H1 (cell line): ENCODE measurements around the gene RIMBP2. TPM values are rescaled to one million over a fixed set of nuclear protein-coding genes. Genes with fewer than 3 reads are reported as not detected.

ENCODE experiments used
- CTCF ChIA-PET: fragments of 300-600 bp; sonication (Branson Sonifier 250); formaldehyde crosslinking; loops from one replicate; lab custom pipeline; 2021; ENCODE audit not compliant: partially characterized antibody; lab: Charles Lee
- POLR2A ChIA-PET: fragments of 300-600 bp; sonication (Branson Sonifier 250); formaldehyde crosslinking; loops from one replicate; lab custom pipeline; 2021; ENCODE audit warnings: inconsistent platforms; ENCODE audit not compliant: partially characterized antibody; lab: Charles Lee
- DNase-seq, 2 experiments: peaks; one replicate each; pipeline versions ENCODE4 v3.0.0 to v3.0.0-alpha.2; 2010 to 2022; ENCODE audit warnings: low spot score in 2 of 2, low read depth in 1 of 2, mixed read lengths in 1 of 2
- FAIRE-seq: peaks from 2 replicates; lab custom pipeline; 2011; peaks lifted over from hg19 to GRCh38; lab: Jason Lieb, UNC
- H2AFZ ChIP-seq: 2 replicates; pipeline ENCODE4 v1.8.1; 2012; ENCODE audit warnings: low read length, inconsistent platforms
- H2AK5ac ChIP-seq: 2 replicates; pipeline ENCODE4 v1.6.1; 2013; ENCODE audit warnings: low read depth, low read length
- H2BK120ac ChIP-seq: replicated peaks from 2 replicates; pipeline ENCODE3; 2013; ENCODE audit warnings: low read depth, low read length, inconsistent platforms
- H2BK12ac ChIP-seq: 2 replicates; pipeline ENCODE4 v1.6.1; 2013; ENCODE audit warnings: low read depth, low read length
- H2BK15ac ChIP-seq: 2 replicates; pipeline ENCODE4 v1.6.1; 2013; ENCODE audit warnings: low read length
- H2BK20ac ChIP-seq: 2 replicates; pipeline ENCODE4 v1.6.1; 2013; ENCODE audit warnings: low read length
- H2BK5ac ChIP-seq: 2 replicates; pipeline ENCODE4 v1.6.1; 2013; ENCODE audit warnings: low read depth, low read length
- H3K14ac ChIP-seq: 2 replicates; pipeline ENCODE4 v1.6.1; 2013; ENCODE audit warnings: inconsistent platforms; ENCODE audit not compliant: insufficient read length
- H3K18ac ChIP-seq: 2 replicates; pipeline ENCODE4 v1.6.1; 2013; ENCODE audit warnings: low read length; ENCODE audit errors: extremely low read depth
- H3K23ac ChIP-seq: 2 replicates; pipeline ENCODE4 v1.6.1; 2013; ENCODE audit warnings: inconsistent platforms; ENCODE audit not compliant: insufficient read length
- H3K23me2 ChIP-seq: 2 replicates; pipeline ENCODE4 v1.6.1; 2013; ENCODE audit warnings: low read depth, low read length
- H3K27ac ChIP-seq: 2 replicates; pipeline ENCODE4 v1.6.1; 2011; ENCODE audit warnings: low read depth, low read length, inconsistent platforms
- H3K27me3 ChIP-seq, 4 experiments: replicated peaks in 1 of 4; 1 replicate in 1 of 4; 2 replicates in 3 of 4; pipeline versions ENCODE4 v1.6.1 to v1.8.1; 2011 to 2013; ENCODE audit warnings: low read length in 3 of 4, mild to moderate bottlenecking in 3 of 4, inconsistent platforms in 2 of 4, mixed read lengths in 2 of 4, moderate library complexity in 1 of 4; ENCODE audit not compliant: control insufficient read depth in 3 of 4, insufficient read depth in 3 of 4; ENCODE audit errors: extremely low read depth in 1 of 4
- H3K36me3 ChIP-seq, 4 experiments: 2 replicates each; pipeline versions ENCODE4 v1.6.1 to v1.8.1; 2011 to 2013; ENCODE audit warnings: mild to moderate bottlenecking in 4 of 4, low read length in 3 of 4, moderate library complexity in 2 of 4, control low read depth in 1 of 4, inconsistent platforms in 1 of 4; ENCODE audit not compliant: insufficient read depth in 4 of 4, control insufficient read depth in 2 of 4
- H3K4ac ChIP-seq: replicated peaks from 2 replicates; pipeline ENCODE3; 2013; ENCODE audit warnings: low read length, low read depth, mixed read lengths, inconsistent platforms; ENCODE audit not compliant: insufficient read length
- H3K4me1 ChIP-seq, 4 experiments: replicated peaks in 1 of 4; 1 replicate in 1 of 4; 2 replicates in 3 of 4; pipeline versions ENCODE4 v1.6.1 to v1.8.1; 2011 to 2013; ENCODE audit warnings: low read length in 3 of 4, inconsistent platforms in 2 of 4, mixed read lengths in 1 of 4; ENCODE audit not compliant: insufficient read depth in 4 of 4, control insufficient read depth in 3 of 4
- H3K4me2 ChIP-seq, 2 experiments: 2 replicates each; pipeline versions ENCODE4 v1.6.1 to v1.8.1; 2011 to 2013; ENCODE audit warnings: low read depth in 2 of 2, low read length in 2 of 2, control low read depth in 1 of 2, inconsistent platforms in 1 of 2, mild to moderate bottlenecking in 1 of 2; ENCODE audit not compliant: insufficient read depth in 1 of 2
- H3K4me3 ChIP-seq, 4 experiments: fragments of 200-600, 300-600 bp in 1 of 4; sonication (generic), shearing (Covaris generic), sonication (Bioruptor Twin) in 1 of 4; 2 replicates each; pipeline versions ENCODE4 v1.5.1 to v1.8.1; 2011 to 2016; ENCODE audit warnings: low read length in 4 of 4, low read depth in 3 of 4, control low read depth in 2 of 4, inconsistent platforms in 2 of 4, mild to moderate bottlenecking in 2 of 4, mixed read lengths in 1 of 4, moderate library complexity in 1 of 4; ENCODE audit not compliant: insufficient read depth in 2 of 4; ENCODE audit errors: extremely low read depth in 1 of 4
- H3K56ac ChIP-seq: replicated peaks from 2 replicates; pipeline ENCODE3; 2013; ENCODE audit warnings: low read depth, mild to moderate bottlenecking, mixed read lengths, low read length, inconsistent platforms; ENCODE audit not compliant: insufficient read length
- H3K79me1 ChIP-seq: 2 replicates; pipeline ENCODE4 v1.6.1; 2013; ENCODE audit warnings: low read depth, low read length, control low read depth
- H3K79me2 ChIP-seq, 2 experiments: 2 replicates each; pipeline versions ENCODE4 v1.6.1 to v1.8.1; 2012 to 2013; ENCODE audit warnings: low read length in 2 of 2, mild to moderate bottlenecking in 2 of 2, inconsistent platforms in 1 of 2; ENCODE audit not compliant: insufficient read depth in 2 of 2, control insufficient read depth in 1 of 2
- H3K9ac ChIP-seq, 4 experiments: replicated peaks in 1 of 4; 1 replicate in 1 of 4; 2 replicates in 3 of 4; pipeline versions ENCODE4 v1.6.1 to v1.8.1; 2011 to 2013; ENCODE audit warnings: low read depth in 3 of 4, low read length in 3 of 4, control low read depth in 2 of 4, mild to moderate bottlenecking in 2 of 4, moderate library complexity in 2 of 4, inconsistent platforms in 1 of 4; ENCODE audit errors: extremely low read depth in 1 of 4
- H3K9me3 ChIP-seq, 2 experiments: 2 replicates each; pipeline versions ENCODE4 v1.6.1 to v1.8.1; 2012 to 2013; ENCODE audit warnings: mild to moderate bottlenecking in 2 of 2, moderate library complexity in 2 of 2, control low read depth in 1 of 2, inconsistent platforms in 1 of 2, low read depth in 1 of 2, low read length in 1 of 2, mixed read lengths in 1 of 2; ENCODE audit not compliant: insufficient read depth in 2 of 2
- H4K20me1 ChIP-seq, 2 experiments: replicated peaks in 1 of 2; 2 replicates each; pipeline versions ENCODE3 to v1.8.1; 2011 to 2013; ENCODE audit warnings: inconsistent platforms in 2 of 2, low read length in 2 of 2, mild to moderate bottlenecking in 1 of 2; ENCODE audit not compliant: insufficient read depth in 2 of 2, control insufficient read depth in 1 of 2
- H4K5ac ChIP-seq: 2 replicates; pipeline ENCODE4 v1.6.1; 2013; ENCODE audit warnings: low read length, low read depth, mixed read lengths, inconsistent platforms; ENCODE audit not compliant: insufficient read length
- H4K8ac ChIP-seq: 2 replicates; pipeline ENCODE4 v1.8.0; 2013; ENCODE audit warnings: mild to moderate bottlenecking, moderate library complexity, low read length, inconsistent platforms; ENCODE audit not compliant: insufficient read depth; ENCODE audit errors: extremely low read depth
- H4K91ac ChIP-seq: replicated peaks from 2 replicates; pipeline ENCODE3; 2013; ENCODE audit warnings: low read length, mixed read lengths, inconsistent platforms; ENCODE audit not compliant: insufficient read length
- CHD2 ChIP-seq: IDR thresholded peaks from 2 replicates; pipeline ENCODE4 v1.6.1; 2012; ENCODE audit warnings: low read length, improper control_type of control experiment
- CREB1 ChIP-seq: IDR thresholded peaks from 2 replicates; pipeline ENCODE4 v1.6.1; 2012; ENCODE audit warnings: inconsistent platforms
- CTBP2 ChIP-seq: IDR thresholded peaks from 2 replicates; pipeline ENCODE4 v1.7.0; 2011; ENCODE audit warnings: borderline replicate concordance, mild to moderate bottlenecking, moderate library complexity, mixed read lengths, low read length; ENCODE audit not compliant: insufficient read depth, insufficient read length
- NANOG ChIP-seq: IDR thresholded peaks from 2 replicates; pipeline ENCODE4 v1.6.1; 2011; ENCODE audit warnings: low read length, low read depth, mild to moderate bottlenecking, inconsistent platforms; ENCODE audit not compliant: insufficient read depth, poor library complexity, severe bottlenecking
- POLR2A ChIP-seq, 2 experiments: IDR thresholded peaks; 1 replicate in 1 of 2; 2 replicates in 1 of 2; pipeline ENCODE4 v1.6.1; 2011; ENCODE audit warnings: low read depth in 2 of 2, low read length in 2 of 2, mild to moderate bottlenecking in 2 of 2; ENCODE audit errors: control extremely low read depth in 1 of 2
- SRF ChIP-seq: IDR thresholded peaks from 2 replicates; pipeline ENCODE4 v1.6.1; 2011; ENCODE audit warnings: mild to moderate bottlenecking, low read depth, low read length, moderate library complexity
- YY1 ChIP-seq: IDR thresholded peaks from 2 replicates; pipeline ENCODE4 v1.6.1; 2011; ENCODE audit warnings: low read depth, mild to moderate bottlenecking, low read length
- ZNF274 ChIP-seq: IDR thresholded peaks from 2 replicates; pipeline ENCODE4 v1.7.0; 2012; ENCODE audit warnings: low read length, borderline replicate concordance; ENCODE audit errors: extremely low read depth
- WGBS, 2 experiments: shearing (Covaris generic) in 1 of 2; methylation state at CpG; one replicate each; pipeline versions ENCODE4 v1.1.6 to v1.1.7; 2013 to 2015; ENCODE audit warnings: low lambda C conversion rate in 2 of 2, mixed read lengths in 2 of 2, inconsistent platforms in 1 of 2, low coverage in 1 of 2, missing lambda C conversion rate in 1 of 2; ENCODE audit not compliant: insufficient replicate concordance in 2 of 2, insufficient coverage in 1 of 2, insufficient read length in 1 of 2; ENCODE audit errors: extremely low coverage in 1 of 2, missing lambda C conversion rate in 1 of 2; 5-methylcytosine and 5-hydroxymethylcytosine counted together
- polyA plus RNA-seq, 7 experiments: library from polyadenylated mRNA; depleted of rRNA in 3 of 7; stranded (reverse) in 5 of 7; unstranded in 2 of 7; fragments of >200 nt in 5 of 7; fragments of 200-250 nt in 2 of 7; gene quantifications; 1 replicate in 5 of 7; 2 replicates in 1 of 7; 4 replicates in 1 of 7; pipeline versions ENCODE4 v1.2.1 to v1.2.3, GENCODE V29; 2011 to 2013; ENCODE audit warnings: missing spikeins in 2 of 7, mixed read lengths in 2 of 7
- total RNA-seq: library from RNA; stranded (reverse); fragmentation: NEBNext Ultra II Directional; extraction: Animal tissue kit (Norgen Biotek cat#: 25700); gene quantifications from 2 replicates; pipeline ENCODE4 v1.2.1, GENCODE V29; 2021

The RIMBP2 gene
- total and polyA plus RNA-seq, 2 of the 8 experiments (the other 6 are each of a cell fraction or from before 2014, with no cell fraction given): 0.18 to 0.65 TPM

DNA sequence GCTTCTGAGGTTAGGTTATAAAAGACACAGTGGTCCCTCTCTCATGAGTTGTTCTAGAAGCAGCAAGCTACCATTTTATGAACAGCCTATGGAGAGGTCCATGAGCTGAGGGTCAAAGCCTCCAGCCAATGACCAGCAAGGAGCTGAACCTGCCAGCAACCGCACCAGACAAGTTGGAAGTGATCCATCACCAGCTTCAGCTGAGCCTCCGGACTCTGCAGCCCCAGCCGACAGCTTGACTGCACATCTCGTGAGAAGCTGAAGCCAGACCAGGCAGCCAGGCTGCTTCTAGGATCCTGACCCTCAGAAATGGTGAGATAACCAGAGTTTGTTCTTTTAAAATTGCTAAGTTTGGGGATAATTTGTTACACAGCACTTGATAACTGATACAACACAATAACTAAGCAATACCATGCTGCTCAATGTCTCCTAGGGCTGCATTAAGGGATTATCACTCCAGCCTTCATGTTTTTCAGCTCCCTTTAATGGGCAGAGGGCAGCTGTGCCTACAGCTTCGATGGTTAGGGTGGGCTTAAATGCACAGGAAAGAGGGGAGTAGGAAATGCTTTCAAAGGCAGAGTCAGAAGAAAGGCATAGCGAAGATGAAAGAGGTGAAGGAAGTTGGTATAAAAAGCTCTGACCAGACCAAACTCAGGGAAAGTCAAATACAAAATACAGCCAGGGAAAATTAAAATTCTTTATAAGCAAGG, 149.5 kb downstream of the RIMBP2 start:
- H3K36me3 ChIP-seq: no peaks in the 10 kb centered on the region; a peak in 1 of 8 replicates
- H3K4ac ChIP-seq: no peak overlapping the region
- POLR2A ChIA-PET: no interaction called here
- H3K4me3 ChIP-seq: no peak overlapping the region
- H4K91ac ChIP-seq: no peak overlapping the region
- no peak overlapping the region for H3K4me2 ChIP-seq
- H2BK5ac ChIP-seq: no peak overlapping the region
- no peak overlapping the region for H3K56ac ChIP-seq
- H2AFZ ChIP-seq: no peak overlapping the region
- H3K27me3 ChIP-seq: no peaks in the 10 kb centered on the region
- no peak overlapping the region for H3K14ac ChIP-seq
- no peak overlapping the region for H2AK5ac ChIP-seq
- no peak overlapping the region for H2BK15ac ChIP-seq
- H3K23me2 ChIP-seq: no peaks in the 10 kb centered on the region
- H3K79me2 ChIP-seq: no peaks in the 10 kb centered on the region
- CTCF ChIA-PET: interaction anchor here (0.7 to 1.4 kb wide), 3 partner anchors 8 to 190 kb away, joined by 3 to 4 read pairs (median 3); no protein-coding TSS in a partner anchor
- H3K27ac ChIP-seq: no peak overlapping the region
- H2BK120ac ChIP-seq: no peak overlapping the region
- no peak for FAIRE-seq
- DNase-seq: no peak
- H3K9ac ChIP-seq: no peak overlapping the region
- peaks cover 16 to 17% of the 10 kb centered on the region in 2 experiments for H3K9me3 ChIP-seq
- no peak overlapping the region for H4K5ac ChIP-seq
- H4K8ac ChIP-seq: no peak overlapping the region
- H3K23ac ChIP-seq: no peak overlapping the region
- no peak overlapping the region for H2BK20ac ChIP-seq
- no peaks in the 10 kb centered on the region for H3K4me1 ChIP-seq
- H4K20me1 ChIP-seq: no peaks in the 10 kb centered on the region
- H3K18ac ChIP-seq: no peak overlapping the region
- no peak overlapping the region for H2BK12ac ChIP-seq
- 95% methylated on average over 6 of the region's 6 CpGs; no CpG with 5 or more reads in 1 of the 2 experiments for WGBS, 2 experiments
- H3K79me1 ChIP-seq: no peaks in the 10 kb centered on the region
- TF ChIP-seq NANOG (no peak), SRF (no peak), CTBP2 (no peak), ZNF274 (no peak), YY1 (no peak), CREB1 (no peak), CHD2 (no peak), POLR2A (IDR thresholded peaks at IDR 0.05; ENCODE audit: control extremely low read depth in 1 of 2, low read depth in 2 of 2, low read length in 2 of 2) (no peak)
